CD4-positive, alpha-beta T cell treated with Interleukin-2 at 100 ng/mL for 4 hours (primary cell): ENCODE data around the gene CACNA2D4.

Experiments
- DNase-seq: peaks from one replicate; pipeline ENCODE4 v3.0.0-alpha.2; 2020; ENCODE audit warnings: low spot score

Gene CACNA2D4

GRCh38 chr12:1815814-1816729, 102.4 kb downstream of the CACNA2D4 start:
- DNase-seq: no peak

- DNase-seq: no peak
Observed at GRCh38 chr12:1815108-1815507, 103.3 kb downstream of the CACNA2D4 start.

- DNase-seq: no peak
Observed at GRCh38 chr12:1814266-1814665, 104.2 kb downstream of the CACNA2D4 start.

- DNase-seq: no peak
Observed at GRCh38 chr12:1812650-1813302, 105.7 kb downstream of the CACNA2D4 start.

GRCh38 chr12:1811948-1812291, 106.5 kb downstream of the CACNA2D4 start:
- no peak for DNase-seq

GRCh38 chr12:1811281-1811947, 107.0 kb downstream of the CACNA2D4 start:
- DNase-seq: peak; percentile 40

- DNase-seq: no peak
Observed at GRCh38 chr12:1810931-1811280, 107.5 kb downstream of the CACNA2D4 start.

GRCh38 chr12:1810201-1810930, 108.1 kb downstream of the CACNA2D4 start:
- no peak for DNase-seq

GRCh38 chr12:1809591-1810190, 108.8 kb downstream of the CACNA2D4 start:
- DNase-seq: no peak

- no peak for DNase-seq
Observed at GRCh38 chr12:1808798-1809480, 109.5 kb downstream of the CACNA2D4 start.

GRCh38 chr12:1808036-1808797, 110.2 kb downstream of the CACNA2D4 start:
- no peak for DNase-seq

- no peak for DNase-seq
Observed at GRCh38 chr12:1807087-1807860, 111.2 kb downstream of the CACNA2D4 start.

GRCh38 chr12:1806301-1807086, 112.0 kb downstream of the CACNA2D4 start:
- no peak for DNase-seq

GRCh38 chr12:1805441-1806081, 112.9 kb downstream of the CACNA2D4 start:
- no peak for DNase-seq

- peak; percentile 90 for DNase-seq
Observed at GRCh38 chr12:1804545-1805332, 113.7 kb downstream of the CACNA2D4 start.

GRCh38 chr12:1803736-1804135, 114.7 kb downstream of the CACNA2D4 start:
- DNase-seq: no peak

- no peak for DNase-seq
Observed at GRCh38 chr12:1801303-1801975, 117.0 kb downstream of the CACNA2D4 start.
